ENCODE data around the gene DHX32.

DNA sequence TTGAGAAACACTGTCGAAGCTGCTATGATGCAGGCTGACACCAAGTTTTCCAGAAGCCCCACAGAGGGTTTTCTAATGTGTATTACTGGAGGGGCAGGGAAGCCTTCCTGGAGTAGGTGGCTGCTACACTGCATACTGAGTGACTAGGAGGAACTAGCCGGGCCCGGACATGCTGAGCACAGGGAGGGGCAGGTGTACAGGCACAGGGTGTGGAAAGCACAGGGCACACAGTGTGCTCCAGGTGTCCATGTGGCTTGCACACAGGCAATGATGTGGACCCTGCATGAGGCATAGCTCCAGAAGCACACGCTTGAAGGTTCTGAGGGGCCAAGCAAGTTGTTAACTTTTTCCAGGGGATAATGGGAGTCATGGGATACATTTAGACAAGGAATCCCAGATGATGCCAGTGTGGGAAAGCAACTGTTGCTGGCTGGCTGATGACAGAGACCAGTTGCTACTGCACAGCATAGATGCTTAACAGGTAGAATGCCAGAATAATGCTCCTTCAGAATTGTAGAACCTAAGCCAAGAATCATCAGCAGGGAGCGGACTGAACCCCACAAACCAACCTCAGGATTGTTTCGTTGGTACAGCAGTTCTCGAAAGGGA lies 14.6 kb downstream of the DHX32 start:
- TF ChIP-seq SP1 (CRISPR knock-in tag; conservative IDR thresholded peaks at IDR 0.05) (no peak), USF2 (CRISPR knock-in tag; IDR thresholded peaks at IDR 0.05) (no peak), ZNF512 (CRISPR knock-in tag; IDR thresholded peaks at IDR 0.05; ENCODE audit: borderline replicate concordance) (no peak), JUN (CRISPR knock-in tag; IDR thresholded peaks at IDR 0.05) (no peak), TCF7 (CRISPR knock-in tag; IDR thresholded peaks at IDR 0.05; ENCODE audit: low read depth) (no peak), ETV6 (CRISPR knock-in tag; IDR thresholded peaks at IDR 0.05) (no peak)
- TF ChIP-seq, protein P1, sequence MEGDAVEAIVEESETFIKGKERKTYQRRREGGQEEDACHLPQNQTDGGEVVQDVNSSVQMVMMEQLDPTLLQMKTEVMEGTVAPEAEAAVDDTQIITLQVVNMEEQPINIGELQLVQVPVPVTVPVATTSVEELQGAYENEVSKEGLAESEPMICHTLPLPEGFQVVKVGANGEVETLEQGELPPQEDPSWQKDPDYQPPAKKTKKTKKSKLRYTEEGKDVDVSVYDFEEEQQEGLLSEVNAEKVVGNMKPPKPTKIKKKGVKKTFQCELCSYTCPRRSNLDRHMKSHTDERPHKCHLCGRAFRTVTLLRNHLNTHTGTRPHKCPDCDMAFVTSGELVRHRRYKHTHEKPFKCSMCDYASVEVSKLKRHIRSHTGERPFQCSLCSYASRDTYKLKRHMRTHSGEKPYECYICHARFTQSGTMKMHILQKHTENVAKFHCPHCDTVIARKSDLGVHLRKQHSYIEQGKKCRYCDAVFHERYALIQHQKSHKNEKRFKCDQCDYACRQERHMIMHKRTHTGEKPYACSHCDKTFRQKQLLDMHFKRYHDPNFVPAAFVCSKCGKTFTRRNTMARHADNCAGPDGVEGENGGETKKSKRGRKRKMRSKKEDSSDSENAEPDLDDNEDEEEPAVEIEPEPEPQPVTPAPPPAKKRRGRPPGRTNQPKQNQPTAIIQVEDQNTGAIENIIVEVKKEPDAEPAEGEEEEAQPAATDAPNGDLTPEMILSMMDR (IDR thresholded peaks at IDR 0.05) = no peak
